DMS53 treated with DMSO at 0.1 percent for 48 hours (cell line): Measurements from ENCODE around the gene FUT2.
A peak's percentile ranks its signal among the peaks of the same experiment; 100 is the strongest.
"Not testable (repeated sequence)": the region's sequence is repeated elsewhere in the genome, so short reads cannot be mapped to it uniquely, and the experiment has no call there.

Source experiments
- DNase-seq: peaks from one replicate; lab custom pipeline; 2025; ENCODE audit not compliant: unreplicated experiment; lab: John Stamatoyannopoulos, UW

FUT2 gene

GRCh38 chr19:48670699-48671445 is 24.9 kb upstream of the FUT2 start:
- DNase-seq, result no peak

- no peak for DNase-seq
Measured at GRCh38 chr19:48671446-48671995, 24.2 kb upstream of the FUT2 start.

GRCh38 chr19:48672994-48673393 is 22.8 kb upstream of the FUT2 start, which contains the start of gene NTN5:
NTN5 (minus strand) TSS chr19:48673017; CDS start chr19:48670986, 2,031 bp downstream.
- no peak for DNase-seq

- DNase-seq, result no peak
Measured at GRCh38 chr19:48673436-48674100, 22.2 kb upstream of the FUT2 start.

- no peak for DNase-seq
Measured at GRCh38 chr19:48674216-48674809, 21.5 kb upstream of the FUT2 start.

GRCh38 chr19:48674921-48675824 is 20.6 kb upstream of the FUT2 start:
- peak; percentile 67 for DNase-seq

GRCh38 chr19:48676487-48676886 is 19.3 kb upstream of the FUT2 start:
- no peak for DNase-seq

- no peak for DNase-seq
Measured at GRCh38 chr19:48676887-48677286, 18.9 kb upstream of the FUT2 start.

- DNase-seq, result no peak
Measured at GRCh38 chr19:48678201-48678600, 17.6 kb upstream of the FUT2 start.

GRCh38 chr19:48680006-48680405 is 15.8 kb upstream of the FUT2 start:
- DNase-seq, result not testable (repeated sequence)

- no peak for DNase-seq
Measured at GRCh38 chr19:48680436-48681126, 15.2 kb upstream of the FUT2 start.

GRCh38 chr19:48681127-48681470 is 14.7 kb upstream of the FUT2 start:
- DNase-seq, result no peak

GRCh38 chr19:48683349-48683748 is 12.4 kb upstream of the FUT2 start:
- DNase-seq, result peak; percentile 67

- DNase-seq, result peak; percentile 18
Measured at GRCh38 chr19:48685583-48685982, 10.2 kb upstream of the FUT2 start.

- peak; percentile 47 for DNase-seq
Measured at GRCh38 chr19:48686088-48686487, 9.7 kb upstream of the FUT2 start.

- not testable (repeated sequence) for DNase-seq
Measured at GRCh38 chr19:48686637-48687036, 9.1 kb upstream of the FUT2 start.

- no peak for DNase-seq
Measured at GRCh38 chr19:48687776-48688175, 8.0 kb upstream of the FUT2 start.

- DNase-seq, result no peak
Measured at GRCh38 chr19:48689449-48689848, 6.3 kb upstream of the FUT2 start.

GRCh38 chr19:48693629-48694028 is 2.1 kb upstream of the FUT2 start:
- DNase-seq, result not testable (repeated sequence)

- peak; percentile 9 for DNase-seq
Measured at GRCh38 chr19:48696353-48697010, 711 bp downstream of the FUT2 start.
